Gastrocnemius medialis (tissue), 4 donors: ENCODE results near the gene ZBTB44.

Experiments used
- POLR2A ChIP-seq, 2 donors: fragments of 450-650 bp; IDR thresholded peaks; one replicate each; pipeline ENCODE4 v1.6.1; 2017; ENCODE audit warnings: antibody characterized with exemption in 2 of 2, mild to moderate bottlenecking in 2 of 2, moderate library complexity in 2 of 2
- TF ChIP-seq, protein P1 (sequence below), 5 experiments: fragments of 450-650 bp in 3 of 5; fragments of 200-600 bp in 2 of 5; sonication (generic) in 2 of 5; IDR thresholded peaks in 4 of 5; conservative IDR thresholded peaks in 1 of 5; 1 replicate in 4 of 5; 2 replicates in 1 of 5; pipeline ENCODE4 v1.5.1; 2016 to 2019; ENCODE audit warnings: antibody characterized with exemption in 5 of 5, mild to moderate bottlenecking in 3 of 5, moderate library complexity in 3 of 5

DNA sequence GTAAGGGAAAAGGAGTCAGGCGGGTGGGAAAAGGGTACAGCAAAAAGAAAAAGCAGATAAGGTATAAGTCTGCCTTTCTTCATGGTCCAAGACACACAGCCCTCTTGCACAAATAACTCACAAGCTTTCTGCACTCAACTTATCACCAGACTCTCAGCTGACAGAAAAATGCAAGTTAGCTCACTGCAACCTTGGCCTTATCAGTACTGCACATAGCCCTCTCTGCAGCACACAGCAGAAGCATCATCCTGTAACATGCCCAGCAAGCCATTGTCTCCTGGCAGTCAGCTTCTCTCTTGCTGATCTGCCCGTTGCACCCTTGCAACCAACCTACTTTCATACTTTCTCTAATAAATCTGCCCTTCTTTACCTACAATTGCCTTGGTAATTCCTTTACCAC is 5.8 kb downstream of the ZBTB44 start:
- TF ChIP-seq, protein P1, sequence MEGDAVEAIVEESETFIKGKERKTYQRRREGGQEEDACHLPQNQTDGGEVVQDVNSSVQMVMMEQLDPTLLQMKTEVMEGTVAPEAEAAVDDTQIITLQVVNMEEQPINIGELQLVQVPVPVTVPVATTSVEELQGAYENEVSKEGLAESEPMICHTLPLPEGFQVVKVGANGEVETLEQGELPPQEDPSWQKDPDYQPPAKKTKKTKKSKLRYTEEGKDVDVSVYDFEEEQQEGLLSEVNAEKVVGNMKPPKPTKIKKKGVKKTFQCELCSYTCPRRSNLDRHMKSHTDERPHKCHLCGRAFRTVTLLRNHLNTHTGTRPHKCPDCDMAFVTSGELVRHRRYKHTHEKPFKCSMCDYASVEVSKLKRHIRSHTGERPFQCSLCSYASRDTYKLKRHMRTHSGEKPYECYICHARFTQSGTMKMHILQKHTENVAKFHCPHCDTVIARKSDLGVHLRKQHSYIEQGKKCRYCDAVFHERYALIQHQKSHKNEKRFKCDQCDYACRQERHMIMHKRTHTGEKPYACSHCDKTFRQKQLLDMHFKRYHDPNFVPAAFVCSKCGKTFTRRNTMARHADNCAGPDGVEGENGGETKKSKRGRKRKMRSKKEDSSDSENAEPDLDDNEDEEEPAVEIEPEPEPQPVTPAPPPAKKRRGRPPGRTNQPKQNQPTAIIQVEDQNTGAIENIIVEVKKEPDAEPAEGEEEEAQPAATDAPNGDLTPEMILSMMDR (IDR thresholded peaks at IDR 0.05 in 4 of 5, conservative IDR thresholded peaks at IDR 0.05 in 1 of 5): no peak
- no peak for TF ChIP-seq POLR2A (IDR thresholded peaks at IDR 0.05)
